HG02840 (cell line): ENCODE results near the gene HACE1.

ENCODE experiments used
- ATAC-seq: cut with Tn5 transposase; IDR thresholded peaks from one replicate; pipeline ENCODE4 v1.9.1; 2021; ENCODE audit warnings: mild to moderate bottlenecking, moderate library complexity, moderate number of reproducible peaks; ENCODE audit not compliant: unreplicated experiment, low FRiP score

The HACE1 gene

GRCh38 chr6:104698979-104699378, 160.7 kb downstream of the HACE1 start:
- no peak for ATAC-seq

DNA sequence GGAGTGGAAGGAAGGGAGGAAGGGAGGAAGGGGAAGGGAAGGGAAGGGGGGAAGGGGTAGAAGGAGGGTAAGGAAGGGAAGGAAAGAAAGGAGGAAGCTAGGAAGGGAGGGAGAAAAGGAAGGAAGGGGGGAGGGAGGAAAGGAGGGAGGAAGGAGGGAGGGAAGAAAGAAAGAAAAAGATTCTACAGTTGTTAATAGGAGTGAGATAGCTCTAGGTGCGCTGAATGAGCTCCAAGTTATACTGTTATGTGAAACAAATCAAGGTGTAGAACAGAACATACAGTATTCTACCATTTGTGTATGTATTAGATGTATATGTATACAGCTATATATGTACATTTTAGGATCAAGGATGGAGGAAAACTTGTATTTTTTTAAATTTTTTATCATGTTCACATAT, 167.7 kb downstream of the HACE1 start:
- no peak for ATAC-seq

DNA sequence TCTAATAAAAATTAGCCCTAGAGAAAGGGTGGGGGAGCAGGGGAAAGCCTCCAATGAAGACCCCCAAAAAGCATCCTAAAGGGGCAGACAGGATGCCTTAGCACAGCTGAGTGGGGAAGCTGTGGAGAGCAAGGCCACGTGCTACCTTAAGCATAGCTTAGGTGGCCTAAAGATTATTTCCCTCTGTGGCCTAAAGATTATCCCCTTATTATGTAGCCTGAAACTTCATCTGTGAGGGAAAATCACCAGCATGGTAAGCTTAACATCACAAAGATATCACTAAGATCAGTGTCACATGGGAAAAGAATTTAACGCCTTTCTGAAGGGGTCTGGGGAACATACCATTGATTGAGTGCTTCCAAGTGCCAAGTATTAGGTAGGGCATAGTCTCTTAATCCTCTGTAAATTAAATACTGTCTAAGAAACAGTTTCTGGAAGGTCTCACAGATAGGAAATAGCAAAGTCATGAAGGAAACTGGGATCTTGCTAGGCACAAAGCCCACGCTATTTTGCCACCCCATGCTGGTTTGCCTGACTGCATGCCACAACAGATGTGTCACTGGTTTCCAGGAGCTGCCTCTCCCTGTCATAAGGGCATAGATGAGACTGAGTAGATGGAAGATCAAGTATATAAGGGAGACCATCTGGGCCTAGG, 170.0 kb downstream of the HACE1 start:
- no peak for ATAC-seq

- no peak for ATAC-seq
Measured at GRCh38 chr6:104688283-104688969, 171.3 kb downstream of the HACE1 start.

GRCh38 chr6:104686550-104687175, 173.1 kb downstream of the HACE1 start:
- no peak for ATAC-seq

GRCh38 chr6:104685871-104686549, 173.7 kb downstream of the HACE1 start:
- no peak for ATAC-seq

DNA sequence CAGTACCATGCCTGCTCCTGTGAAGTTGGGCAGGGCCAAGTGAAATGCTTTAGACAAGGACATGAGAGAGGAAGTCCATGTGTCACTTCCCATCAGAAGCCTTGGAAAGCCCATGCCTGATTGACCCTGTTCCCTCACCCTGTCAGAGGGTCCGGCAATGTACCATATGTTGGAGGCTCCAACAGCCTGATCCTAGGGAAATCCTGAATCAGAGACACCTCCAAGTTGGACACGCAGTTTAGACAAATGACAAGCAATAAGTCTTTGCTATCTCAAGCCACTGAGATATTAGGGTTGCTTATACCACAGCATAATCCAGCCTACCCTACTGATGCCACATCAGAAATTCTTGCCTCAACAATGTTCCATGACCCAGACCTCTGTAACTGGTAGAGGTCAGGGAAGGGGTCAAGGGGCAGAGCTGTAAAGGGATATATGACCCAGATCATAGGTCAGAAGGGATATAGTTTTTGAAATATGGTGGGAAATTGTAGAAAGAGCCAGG, 174.8 kb downstream of the HACE1 start:
- no peak for ATAC-seq

GRCh38 chr6:104683809-104684208, 175.9 kb downstream of the HACE1 start:
- ATAC-seq, result no peak

GRCh38 chr6:104682722-104683643, 176.7 kb downstream of the HACE1 start:
- no peak for ATAC-seq

DNA sequence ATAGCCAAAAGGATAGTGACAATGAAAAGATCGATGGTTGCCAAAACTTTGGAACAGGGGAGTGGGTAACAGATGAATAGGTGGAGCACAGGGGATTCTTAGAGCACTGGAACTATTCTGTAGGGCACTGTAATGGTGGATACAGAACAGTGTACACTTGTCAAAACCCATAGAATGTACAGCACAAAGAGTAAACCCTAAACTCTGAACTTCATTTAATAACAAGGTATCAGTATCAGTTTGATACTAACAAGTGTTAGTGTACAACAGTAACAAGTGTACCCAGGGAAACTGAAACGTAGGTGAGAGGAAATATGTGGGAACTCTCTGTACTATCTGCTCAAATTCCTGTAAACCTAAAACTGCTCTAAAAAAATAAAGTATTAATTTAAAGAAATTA, 179.2 kb downstream of the HACE1 start:
- ATAC-seq, result no peak

- no peak for ATAC-seq
Measured at GRCh38 chr6:104679971-104680370, 179.7 kb downstream of the HACE1 start.
